Muscle layer of colon (tissue), 2 donors: Measurements from ENCODE around the gene C17orf78.
A peak's percentile ranks its signal among the peaks of the same experiment; 100 is the strongest.
"Not testable (repeated sequence)": the region's sequence is repeated elsewhere in the genome, so short reads cannot be mapped to it uniquely, and the experiment has no call there.

ENCODE experiments used
- H3K27ac ChIP-seq: one replicate; pipeline ENCODE4 v1.7.0; 2013; ENCODE audit warnings: low read depth, mild to moderate bottlenecking, low read length, moderate library complexity
- H3K27me3 ChIP-seq, 2 donors: one replicate each; pipeline ENCODE4 v1.7.0; 2013; ENCODE audit warnings: low read length in 2 of 2, mild to moderate bottlenecking in 2 of 2; ENCODE audit not compliant: insufficient read depth in 2 of 2, control insufficient read depth in 1 of 2
- H3K36me3 ChIP-seq: one replicate; pipeline ENCODE4 v1.7.0; 2013; ENCODE audit warnings: mild to moderate bottlenecking, low read length; ENCODE audit not compliant: insufficient read depth
- H3K4me1 ChIP-seq: one replicate; pipeline ENCODE4 v1.7.0; 2013; ENCODE audit warnings: mild to moderate bottlenecking, low read length; ENCODE audit not compliant: insufficient read depth
- H3K4me3 ChIP-seq, 2 donors: one replicate each; pipeline ENCODE4 v1.7.0; 2013; ENCODE audit warnings: low read length in 2 of 2, low read depth in 1 of 2, mild to moderate bottlenecking in 1 of 2, moderate library complexity in 1 of 2
- H3K9ac ChIP-seq: one replicate; pipeline ENCODE4 v1.7.0; 2013; ENCODE audit warnings: low read length
- H3K9me3 ChIP-seq: one replicate; pipeline ENCODE4 v1.7.0; 2013; ENCODE audit warnings: mild to moderate bottlenecking, low read length
- donor health status: abdominal sarcoma.
- donor health status: Adenocarcinoma of cecum.

Gene C17orf78

GRCh38 chr17:37375706-37376105, at the start of gene C17orf78:
C17orf78 (plus strand) TSS chr17:37375985; CDS start chr17:37376093, 108 bp downstream.
- Histone ChIP-seq H3K4me1 (no peaks in the 10 kb centered on the region), H3K27me3 (no peaks in the 10 kb centered on the region)

GRCh38 chr17:37327341-37328090, 48.3 kb upstream of the C17orf78 start:
- H3K27me3 ChIP-seq, result no peaks in the 10 kb centered on the region
- no peak overlapping the region for H3K9ac ChIP-seq
- H3K36me3 ChIP-seq, result no peaks in the 10 kb centered on the region
- no peaks in the 10 kb centered on the region for H3K9me3 ChIP-seq
- no peak overlapping the region for H3K4me3 ChIP-seq
- no peaks in the 10 kb centered on the region for H3K4me1 ChIP-seq
- H3K27ac ChIP-seq, result no peak overlapping the region

More at GRCh38 chr17:37375706-37376105, at the start of gene C17orf78:
- Histone ChIP-seq H3K9me3 (no peaks in the 10 kb centered on the region), H3K9ac (no peak within 1 kb of the TSS), H3K27ac (no peak within 1 kb of the TSS), H3K36me3 (no peaks in the 10 kb centered on the region), H3K4me3 (no peak within 1 kb of the TSS)

- Histone ChIP-seq H3K9ac (no peak overlapping the region), H3K9me3 (no peaks in the 10 kb centered on the region), H3K4me3 (no peak overlapping the region), H3K4me1 (no peaks in the 10 kb centered on the region), H3K36me3 (no peaks in the 10 kb centered on the region), H3K27ac (no peak overlapping the region), H3K27me3 (no peaks in the 10 kb centered on the region)
Measured at GRCh38 chr17:37338847-37339246, 36.9 kb upstream of the C17orf78 start.

- Histone ChIP-seq H3K4me3 (no peak overlapping the region), H3K9ac (no peak overlapping the region), H3K27me3 (no peaks in the 10 kb centered on the region), H3K4me1 (no peaks in the 10 kb centered on the region), H3K9me3 (no peaks in the 10 kb centered on the region), H3K36me3 (no peaks in the 10 kb centered on the region), H3K27ac (no peak overlapping the region)
Measured at GRCh38 chr17:37339321-37339720, 36.5 kb upstream of the C17orf78 start.

GRCh38 chr17:37340804-37341203, 35.0 kb upstream of the C17orf78 start:
- Histone ChIP-seq H3K36me3 (no peaks in the 10 kb centered on the region), H3K9ac (no peak overlapping the region), H3K4me1 (no peaks in the 10 kb centered on the region), H3K9me3 (no peaks in the 10 kb centered on the region), H3K4me3 (no peak overlapping the region), H3K27ac (no peak overlapping the region), H3K27me3 (no peaks in the 10 kb centered on the region)

- Histone ChIP-seq H3K27me3 (no peaks in the 10 kb centered on the region), H3K4me3 (no peak overlapping the region), H3K27ac (no peak overlapping the region), H3K9ac (no peak overlapping the region), H3K4me1 (no peaks in the 10 kb centered on the region), H3K36me3 (no peaks in the 10 kb centered on the region), H3K9me3 (no peaks in the 10 kb centered on the region)
Measured at GRCh38 chr17:37342589-37342988, 33.2 kb upstream of the C17orf78 start.

GRCh38 chr17:37344519-37344918, 31.3 kb upstream of the C17orf78 start:
- H3K9me3 ChIP-seq, result no peaks in the 10 kb centered on the region
- no peak overlapping the region for H3K9ac ChIP-seq
- no peak overlapping the region for H3K4me3 ChIP-seq
- no peaks in the 10 kb centered on the region for H3K27me3 ChIP-seq
- no peak overlapping the region for H3K27ac ChIP-seq
- no peaks in the 10 kb centered on the region for H3K4me1 ChIP-seq
- no peaks in the 10 kb centered on the region for H3K36me3 ChIP-seq

GRCh38 chr17:37346863-37347402, 28.9 kb upstream of the C17orf78 start:
- not testable (repeated sequence) for H3K27me3 ChIP-seq, H3K27ac ChIP-seq, H3K36me3 ChIP-seq, H3K9me3 ChIP-seq, H3K4me3 ChIP-seq, H3K4me1 ChIP-seq, H3K9ac ChIP-seq

GRCh38 chr17:37356796-37357569, 18.8 kb upstream of the C17orf78 start:
- H3K4me3 ChIP-seq, H3K9ac ChIP-seq: not testable (repeated sequence)
- H3K4me1 ChIP-seq, result peaks cover 15% of the 10 kb centered on the region

GRCh38 chr17:37358098-37358829, 17.5 kb upstream of the C17orf78 start:
- Histone ChIP-seq H3K9me3 (no peaks in the 10 kb centered on the region), H3K36me3 (no peaks in the 10 kb centered on the region), H3K27ac (peak overlapping the region; percentile 97), H3K4me3 (peak overlapping the region; percentile 52 to 76), H3K9ac (peak overlapping the region; percentile 60), H3K27me3 (no peaks in the 10 kb centered on the region), H3K4me1 (peaks cover 15% of the 10 kb centered on the region)

More at GRCh38 chr17:37356796-37357569, 18.8 kb upstream of the C17orf78 start:
- H3K36me3 ChIP-seq, H3K27me3 ChIP-seq, H3K27ac ChIP-seq, H3K9me3 ChIP-seq: not testable (repeated sequence)
